AG09319 (cell line): ENCODE results near the gene AGPAT3.
"Not testable (repeated sequence)": the region's sequence is repeated elsewhere in the genome, so short reads cannot be mapped to it uniquely, and the experiment has no call there.

Experiments
- DNase-seq: peaks from one replicate; pipeline ENCODE4 v3.0.0-alpha.2; 2010; ENCODE audit warnings: low read depth; ENCODE audit errors: extremely low read depth
- CTCF ChIP-seq: IDR thresholded peaks from 2 replicates; pipeline ENCODE4 v1.5.1; 2011; ENCODE audit warnings: low read depth, mild to moderate bottlenecking, inconsistent platforms, low read length, moderate library complexity

Gene AGPAT3

GRCh38 chr21:43820466-43820865 is 44.6 kb upstream of the AGPAT3 start:
- no peak for DNase-seq
- TF ChIP-seq CTCF: no peak

- DNase-seq: not testable (repeated sequence)
These were observed 42.9 kb upstream of the AGPAT3 start for GRCh38 chr21:43822166-43822565.

- DNase-seq: not testable (repeated sequence)
These were observed 42.3 kb upstream of the AGPAT3 start for GRCh38 chr21:43822741-43823140.

- peak; percentile 11 for DNase-seq
- TF ChIP-seq CTCF: no peak
These were observed 40.4 kb upstream of the AGPAT3 start for GRCh38 chr21:43824333-43825241.

- no peak for TF ChIP-seq CTCF
- DNase-seq: no peak
These were observed 39.6 kb upstream of the AGPAT3 start for GRCh38 chr21:43825242-43825935.

GRCh38 chr21:43825936-43826622 is 38.9 kb upstream of the AGPAT3 start:
- DNase-seq: no peak
- TF ChIP-seq CTCF: peak; percentile 9

- no peak for TF ChIP-seq CTCF
These were observed 38.4 kb upstream of the AGPAT3 start for GRCh38 chr21:43826623-43826974.

GRCh38 chr21:43827015-43827611 is 37.9 kb upstream of the AGPAT3 start:
- peak; percentile 5 for DNase-seq
- TF ChIP-seq CTCF: no peak

More at GRCh38 chr21:43826623-43826974, 38.4 kb upstream of the AGPAT3 start:
- no peak for DNase-seq
